SHP77 treated with DMSO at 0.1 percent for 48 hours (cell line): Measurements from ENCODE around the gene CHD9NB.
"Not testable (repeated sequence)": the region's sequence is repeated elsewhere in the genome, so short reads cannot be mapped to it uniquely, and the experiment has no call there.

Source experiments
- DNase-seq: peaks from one replicate; lab custom pipeline; 2025; lab: John Stamatoyannopoulos, UW

Gene CHD9NB

GRCh38 chr16:53056392-53056881 lies 3.7 kb upstream of the CHD9NB start:
- DNase-seq, result no peak

- DNase-seq, result no peak
These were observed 3.1 kb upstream of the CHD9NB start for GRCh38 chr16:53055541-53056391.

- DNase-seq, result peak; percentile 44
These were observed 2.2 kb upstream of the CHD9NB start, which contains the start of gene CHD9 for GRCh38 chr16:53054670-53055485. CHD9 (plus strand) TSS chr16:53054991; CDS start chr16:53156090, 101,099 bp downstream.

GRCh38 chr16:53053967-53054669 lies 1.4 kb upstream of the CHD9NB start:
- peak; percentile 7 for DNase-seq

GRCh38 chr16:53051255-53051654 lies 1.4 kb downstream of the CHD9NB start:
- DNase-seq, result not testable (repeated sequence)

- no peak for DNase-seq
These were observed 4.4 kb downstream of the CHD9NB start for GRCh38 chr16:53048139-53048915.

GRCh38 chr16:53047515-53047914 lies 5.2 kb downstream of the CHD9NB start:
- DNase-seq, result not testable (repeated sequence)

- no peak for DNase-seq
These were observed 7.1 kb downstream of the CHD9NB start for GRCh38 chr16:53045341-53046220.

- DNase-seq, result no peak
These were observed 8.6 kb downstream of the CHD9NB start for GRCh38 chr16:53043986-53044601.

GRCh38 chr16:53043428-53043831 lies 9.3 kb downstream of the CHD9NB start:
- DNase-seq, result no peak

GRCh38 chr16:53042235-53042701 lies 10.4 kb downstream of the CHD9NB start:
- no peak for DNase-seq

GRCh38 chr16:53041320-53042051 lies 11.2 kb downstream of the CHD9NB start:
- no peak for DNase-seq

GRCh38 chr16:53040788-53041187 lies 11.9 kb downstream of the CHD9NB start:
- DNase-seq, result no peak

- not testable (repeated sequence) for DNase-seq
These were observed 16.0 kb downstream of the CHD9NB start for GRCh38 chr16:53036711-53037110.

- no peak for DNase-seq
These were observed 16.6 kb downstream of the CHD9NB start for GRCh38 chr16:53036066-53036465.

GRCh38 chr16:53035176-53035942 lies 17.3 kb downstream of the CHD9NB start:
- DNase-seq, result no peak

- no peak for DNase-seq
These were observed 18.4 kb downstream of the CHD9NB start for GRCh38 chr16:53034306-53034705.

- DNase-seq, result no peak
These were observed 21.3 kb downstream of the CHD9NB start for GRCh38 chr16:53031323-53031942.
